Retinal pigment epithelial cell (primary cell): ENCODE data around the gene ATP9A.
"Not testable (repeated sequence)": the region's sequence is repeated elsewhere in the genome, so short reads cannot be mapped to it uniquely, and the experiment has no call there.

ENCODE experiments used
- DNase-seq: peaks from one replicate; pipeline ENCODE4 v3.0.0-alpha.2; 2010; ENCODE audit warnings: low read depth
- H3K4me3 ChIP-seq: 2 replicates; pipeline ENCODE4 v1.5.1; 2011; ENCODE audit warnings: mild to moderate bottlenecking, low read length, control low read depth, moderate library complexity
- TF ChIP-seq, protein P1 (sequence below): conservative IDR thresholded peaks from 2 replicates; pipeline ENCODE4 v1.5.1; 2011; ENCODE audit warnings: low read depth, low read length, control low read depth, inconsistent platforms

ATP9A gene

GRCh38 chr20:51729771-51730170, 38.4 kb downstream of the ATP9A start:
- DNase-seq, result no peak
- no peak overlapping the region for H3K4me3 ChIP-seq
- TF ChIP-seq, protein P1, sequence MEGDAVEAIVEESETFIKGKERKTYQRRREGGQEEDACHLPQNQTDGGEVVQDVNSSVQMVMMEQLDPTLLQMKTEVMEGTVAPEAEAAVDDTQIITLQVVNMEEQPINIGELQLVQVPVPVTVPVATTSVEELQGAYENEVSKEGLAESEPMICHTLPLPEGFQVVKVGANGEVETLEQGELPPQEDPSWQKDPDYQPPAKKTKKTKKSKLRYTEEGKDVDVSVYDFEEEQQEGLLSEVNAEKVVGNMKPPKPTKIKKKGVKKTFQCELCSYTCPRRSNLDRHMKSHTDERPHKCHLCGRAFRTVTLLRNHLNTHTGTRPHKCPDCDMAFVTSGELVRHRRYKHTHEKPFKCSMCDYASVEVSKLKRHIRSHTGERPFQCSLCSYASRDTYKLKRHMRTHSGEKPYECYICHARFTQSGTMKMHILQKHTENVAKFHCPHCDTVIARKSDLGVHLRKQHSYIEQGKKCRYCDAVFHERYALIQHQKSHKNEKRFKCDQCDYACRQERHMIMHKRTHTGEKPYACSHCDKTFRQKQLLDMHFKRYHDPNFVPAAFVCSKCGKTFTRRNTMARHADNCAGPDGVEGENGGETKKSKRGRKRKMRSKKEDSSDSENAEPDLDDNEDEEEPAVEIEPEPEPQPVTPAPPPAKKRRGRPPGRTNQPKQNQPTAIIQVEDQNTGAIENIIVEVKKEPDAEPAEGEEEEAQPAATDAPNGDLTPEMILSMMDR, result no peak

DNA sequence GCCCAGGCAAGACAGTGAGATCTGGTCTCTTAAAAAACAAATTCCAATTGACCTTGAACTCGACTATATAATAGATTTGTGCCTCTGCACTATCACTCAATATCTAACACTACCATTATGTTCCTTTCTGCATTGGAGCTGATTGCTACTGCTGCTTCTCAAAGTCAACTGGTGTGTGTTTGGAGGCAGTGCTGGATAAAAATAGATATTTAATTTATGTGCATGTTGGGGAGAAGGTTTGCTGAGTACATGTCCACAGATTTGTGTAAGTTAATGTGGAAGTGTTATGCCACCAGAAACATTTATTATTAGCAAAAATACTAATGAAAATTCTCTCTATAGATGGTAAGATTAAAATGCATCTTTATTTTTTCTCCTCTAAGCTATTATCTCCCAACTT, 39.5 kb downstream of the ATP9A start:
- H3K4me3 ChIP-seq, result no peak overlapping the region
- DNase-seq, result no peak
- TF ChIP-seq, protein P1, result no peak

DNA sequence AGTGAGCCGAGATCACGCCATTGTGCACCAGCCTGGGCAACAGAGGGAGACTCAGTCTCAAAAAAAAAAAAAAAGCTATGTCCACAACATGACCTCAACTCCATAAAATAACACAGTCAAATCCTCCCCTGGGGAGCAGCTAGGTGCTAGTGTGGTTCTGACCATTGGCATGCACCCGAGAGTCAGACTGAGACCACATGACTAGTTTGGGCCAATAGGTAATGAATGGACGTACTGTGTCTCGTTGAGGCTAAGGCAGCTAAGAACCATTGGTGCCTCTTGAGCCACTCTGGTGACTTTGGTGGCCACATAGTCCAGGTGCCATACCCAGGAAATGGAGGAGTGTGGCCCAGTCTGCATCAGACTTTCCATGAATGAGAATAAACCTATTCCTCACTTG, 40.3 kb downstream of the ATP9A start:
- H3K4me3 ChIP-seq, result no peak overlapping the region
- no peak for DNase-seq
- TF ChIP-seq, protein P1, result no peak

DNA sequence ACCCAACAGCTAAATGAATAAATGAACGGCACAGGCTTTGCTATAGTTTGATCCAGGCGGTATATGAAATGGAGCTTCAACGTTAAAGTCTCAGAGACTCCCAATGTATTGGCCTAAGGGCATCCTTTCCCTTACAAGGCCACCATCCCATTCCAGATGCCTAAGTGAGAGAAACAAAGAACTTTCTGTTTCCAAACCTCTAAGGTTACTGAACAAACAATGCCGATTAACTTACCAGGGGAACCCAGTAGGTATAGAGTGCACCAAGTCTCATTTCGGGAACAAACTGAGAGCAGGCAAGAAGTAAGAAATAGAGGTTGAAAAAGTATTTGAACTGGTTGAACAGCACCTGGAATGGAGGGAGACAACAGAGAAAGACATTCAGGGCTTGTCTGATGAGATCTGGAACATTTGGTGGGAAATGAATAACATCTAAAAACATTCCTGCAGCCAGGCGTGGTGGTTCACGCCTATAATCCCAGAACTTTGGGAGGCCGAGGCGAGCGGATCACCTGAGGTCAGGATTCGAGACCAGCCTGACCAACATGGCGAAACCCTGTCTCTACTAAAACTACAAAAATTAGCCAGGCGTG, 42.5 kb downstream of the ATP9A start:
- DNase-seq, result no peak
- TF ChIP-seq, protein P1, result no peak
- H3K4me3 ChIP-seq, result no peak overlapping the region

GRCh38 chr20:51723026-51723425, 45.2 kb downstream of the ATP9A start:
- H3K4me3 ChIP-seq, DNase-seq: not testable (repeated sequence)

- DNase-seq, H3K4me3 ChIP-seq: not testable (repeated sequence)
Measured at GRCh38 chr20:51722246-51722645, 45.9 kb downstream of the ATP9A start.

DNA sequence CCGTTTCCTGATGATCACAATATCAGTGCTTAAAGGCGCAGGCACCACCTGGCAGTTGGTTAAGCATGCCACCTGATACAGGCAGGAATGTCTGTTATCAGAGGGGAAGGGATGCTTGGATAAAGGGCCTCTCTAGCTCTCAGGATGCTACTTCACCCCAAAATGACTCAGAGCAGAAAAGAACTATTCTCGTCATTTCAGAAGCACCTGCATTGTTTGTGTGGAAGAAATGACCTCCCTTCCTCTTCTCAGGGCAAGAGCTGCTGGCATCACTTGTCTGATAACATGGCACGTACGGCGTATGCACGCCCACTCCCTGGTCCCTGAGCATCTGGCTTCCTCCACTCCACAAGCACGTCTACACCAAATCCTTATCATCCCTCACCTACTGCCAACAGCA, 47.3 kb downstream of the ATP9A start:
- TF ChIP-seq, protein P1, result no peak
- H3K4me3 ChIP-seq, result no peak overlapping the region
- no peak for DNase-seq

DNA sequence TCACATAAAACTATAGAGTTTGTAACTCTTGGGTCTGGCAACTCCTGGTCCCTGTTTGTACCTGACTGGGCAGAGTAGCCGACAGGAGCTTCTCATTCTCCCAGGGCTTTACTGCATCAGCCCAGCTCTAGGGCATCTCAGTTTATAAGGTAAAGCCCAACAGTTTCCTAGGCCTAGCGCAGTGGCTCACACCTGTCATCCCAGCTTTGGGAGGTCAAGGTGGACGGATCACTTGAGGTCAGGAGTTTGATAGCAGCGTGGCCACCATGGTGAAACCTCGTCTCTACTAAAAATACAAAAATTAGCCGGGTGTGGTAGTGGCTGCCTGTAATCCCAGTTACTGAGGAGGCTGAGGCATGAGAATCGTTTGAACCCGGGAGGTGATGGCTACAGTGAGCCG, 47.8 kb downstream of the ATP9A start:
- TF ChIP-seq, protein P1, result no peak
- H3K4me3 ChIP-seq, result no peak overlapping the region
- DNase-seq, result no peak
